ENCODE data around the gene PHACTR4.

- TF ChIP-seq CTCF (IDR thresholded peaks at IDR 0.05) = no peak
- TF ChIP-seq POLR2A (IDR thresholded peaks at IDR 0.05) = no peak
These were observed 4.7 kb upstream of the PHACTR4 start for GRCh38 chr1:28364888-28365287.
